Iris pigment epithelial cell (primary cell): ENCODE data around the gene EAPP.
"Not testable (repeated sequence)": the region's sequence is repeated elsewhere in the genome, so short reads cannot be mapped to it uniquely, and the experiment has no call there.

Experiments used
- DNase-seq: peaks from one replicate; pipeline ENCODE4 v3.0.0-alpha.2; 2011; ENCODE audit warnings: low read depth

The EAPP gene

DNA sequence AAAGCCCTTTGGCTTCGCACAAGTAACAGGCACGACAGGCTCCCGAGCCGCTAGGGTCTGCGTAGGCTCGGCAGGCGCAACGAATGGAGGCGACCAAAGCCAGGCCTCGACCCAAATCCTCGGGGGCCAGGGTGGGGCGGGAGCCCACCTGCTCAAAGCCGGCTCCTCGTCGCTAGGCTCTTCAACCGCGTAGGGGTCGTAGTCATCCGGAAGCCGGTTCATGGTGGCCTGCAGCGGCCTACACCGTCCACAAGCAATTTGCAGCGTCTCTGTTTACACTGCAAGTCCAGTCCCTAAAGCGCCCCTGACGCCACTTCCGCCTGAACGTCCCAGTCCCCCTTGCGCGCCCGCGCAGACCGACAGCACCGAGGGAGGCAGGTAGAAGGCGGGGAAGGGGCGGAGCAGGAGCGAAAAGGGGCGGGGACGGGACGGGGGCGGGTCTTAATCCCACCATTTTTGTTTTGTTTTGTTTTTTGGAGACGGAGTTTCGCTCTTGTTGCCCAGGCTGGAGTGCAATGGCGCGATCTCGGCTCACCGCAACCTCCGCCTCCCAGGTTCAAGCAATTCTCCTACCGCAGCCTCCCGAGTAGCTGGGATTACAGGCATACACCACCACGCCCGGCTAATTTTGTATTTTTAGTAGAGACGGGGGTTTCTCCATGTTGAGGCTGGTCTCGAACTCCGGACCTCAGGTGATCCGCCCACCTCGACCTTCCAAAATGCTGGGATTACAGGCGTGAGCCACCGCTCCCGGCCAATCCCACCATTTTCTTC lies at the start of gene EAPP:
TSS of gene EAPP (minus strand) at position 295 of the 774 bp plus-strand sequence. CDS start at position 222, 73 bp downstream.
- peak; percentile 98 for DNase-seq

DNA sequence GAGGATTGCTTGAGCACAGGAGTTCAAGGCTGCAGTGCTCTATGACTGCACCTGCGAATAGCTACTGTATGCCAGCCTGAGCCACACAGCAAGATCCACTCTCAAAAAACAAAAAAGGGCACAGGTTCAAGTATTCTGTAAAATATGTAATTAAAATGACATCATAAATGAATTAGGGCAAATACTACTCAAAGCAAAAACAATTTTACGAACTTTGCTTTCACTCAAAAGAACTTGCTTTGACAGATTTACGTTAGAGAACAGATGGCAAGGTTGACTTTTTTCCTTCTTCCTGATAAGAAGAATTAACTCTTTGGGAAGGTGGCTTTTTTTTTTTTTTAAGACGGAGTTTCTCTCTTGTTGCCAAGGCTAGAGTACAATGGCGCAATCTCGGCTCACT lies 44.0 kb upstream of the EAPP start:
- DNase-seq, result no peak

- DNase-seq, result no peak
These were observed 42.7 kb upstream of the EAPP start for GRCh38 chr14:34582117-34582680.

DNA sequence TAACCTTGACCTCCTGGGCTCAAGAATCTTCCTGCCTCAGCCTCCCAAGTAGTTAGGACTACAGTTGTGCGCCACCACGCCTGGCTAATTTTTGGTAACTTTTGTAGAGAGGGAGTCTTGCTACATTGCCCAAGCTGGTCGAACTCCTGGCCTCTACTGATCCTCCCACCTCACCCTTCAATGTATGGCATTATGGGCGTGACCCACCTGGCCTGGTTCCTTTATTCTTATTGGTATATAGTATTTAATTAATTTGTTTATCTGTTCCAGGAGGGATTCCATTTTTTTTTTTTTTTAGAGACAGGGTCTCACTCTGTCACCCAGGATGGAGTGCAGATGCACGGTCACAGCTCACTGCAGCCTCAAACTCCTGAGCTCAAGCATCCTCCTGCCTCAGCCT lies 40.9 kb upstream of the EAPP start:
- DNase-seq, result no peak

DNA sequence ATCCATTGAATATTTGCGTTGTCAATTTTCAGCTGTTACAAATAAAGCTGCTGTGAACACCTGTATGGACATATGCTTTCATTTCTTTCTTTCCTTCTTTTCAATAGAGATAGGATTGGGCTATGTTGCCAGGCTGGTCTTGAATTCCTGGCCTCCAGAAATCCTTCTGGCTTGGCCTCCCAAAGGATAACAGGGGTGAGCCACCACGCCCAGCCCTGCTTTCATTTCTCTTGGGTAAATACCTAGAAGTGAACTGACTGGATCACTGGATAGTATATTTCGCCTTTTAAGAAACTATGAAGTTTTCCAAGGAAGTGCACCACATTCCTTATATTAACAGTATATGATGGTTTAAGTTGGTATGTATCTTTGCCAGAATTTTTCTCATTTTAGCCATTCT lies 32.3 kb upstream of the EAPP start:
- DNase-seq, result no peak

GRCh38 chr14:34569750-34570149 lies 30.2 kb upstream of the EAPP start:
- no peak for DNase-seq

DNA sequence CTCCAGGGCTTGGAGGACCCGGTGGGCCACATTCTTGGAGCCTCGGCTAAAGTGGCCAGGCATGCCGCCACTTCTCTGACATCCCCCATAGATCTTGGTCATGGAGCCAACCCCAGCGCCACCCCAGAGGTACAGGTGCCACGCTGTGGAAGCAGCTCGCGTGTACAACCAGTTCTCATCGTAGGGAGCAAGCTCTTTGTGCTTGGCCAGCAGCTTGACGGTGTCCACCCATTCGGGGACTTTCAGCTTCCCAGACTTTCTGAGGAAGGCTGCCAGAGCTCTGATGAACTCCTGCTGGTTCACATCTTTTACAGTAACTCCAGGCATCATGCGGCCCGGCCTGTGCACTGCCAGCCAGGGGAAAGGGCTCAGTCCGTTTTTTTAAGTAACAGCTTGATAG lies 29.3 kb upstream of the EAPP start:
- DNase-seq, result no peak

- DNase-seq, result no peak
These were observed 23.3 kb upstream of the EAPP start for GRCh38 chr14:34562776-34563150.

GRCh38 chr14:34562037-34562775 lies 22.7 kb upstream of the EAPP start:
- not testable (repeated sequence) for DNase-seq

GRCh38 chr14:34556498-34556829 lies 17.0 kb upstream of the EAPP start:
- DNase-seq, result not testable (repeated sequence)

GRCh38 chr14:34555583-34556497 lies 16.3 kb upstream of the EAPP start:
- not testable (repeated sequence) for DNase-seq

- no peak for DNase-seq
These were observed 15.2 kb upstream of the EAPP start for GRCh38 chr14:34554540-34555250.

DNA sequence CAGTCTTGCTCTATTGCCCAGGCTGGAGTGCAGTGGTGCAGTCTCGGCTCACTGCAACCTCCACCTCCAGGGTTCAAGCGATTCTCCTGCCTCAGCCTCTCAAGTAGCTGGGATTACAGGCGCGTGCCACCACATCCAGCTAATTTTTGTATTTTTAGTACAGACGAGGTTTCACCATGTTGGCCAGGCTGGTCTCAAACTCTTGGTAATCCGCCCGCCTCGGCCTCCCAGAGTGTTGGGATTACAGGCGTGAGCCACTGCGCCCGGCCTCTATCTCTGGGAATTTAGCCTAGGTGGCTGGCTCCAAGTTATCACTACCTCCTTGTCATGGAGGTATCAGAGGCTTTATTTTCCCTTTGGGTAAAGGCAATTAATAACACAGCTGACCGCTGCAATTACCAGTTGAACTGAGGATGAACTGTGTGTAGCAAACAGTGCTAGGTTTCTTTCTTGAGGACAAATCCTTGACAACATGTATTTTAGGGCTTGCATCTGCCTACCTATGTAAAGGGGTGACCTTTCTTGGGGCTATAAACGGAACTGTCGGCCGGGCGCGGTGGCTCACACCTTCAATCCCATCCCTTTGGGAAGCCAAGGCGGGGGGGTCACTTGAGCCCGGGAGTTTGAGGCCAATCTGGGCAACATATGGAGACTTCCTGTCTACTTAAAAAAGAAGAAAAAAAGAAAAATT lies 9.9 kb upstream of the EAPP start:
- DNase-seq, result not testable (repeated sequence)

DNA sequence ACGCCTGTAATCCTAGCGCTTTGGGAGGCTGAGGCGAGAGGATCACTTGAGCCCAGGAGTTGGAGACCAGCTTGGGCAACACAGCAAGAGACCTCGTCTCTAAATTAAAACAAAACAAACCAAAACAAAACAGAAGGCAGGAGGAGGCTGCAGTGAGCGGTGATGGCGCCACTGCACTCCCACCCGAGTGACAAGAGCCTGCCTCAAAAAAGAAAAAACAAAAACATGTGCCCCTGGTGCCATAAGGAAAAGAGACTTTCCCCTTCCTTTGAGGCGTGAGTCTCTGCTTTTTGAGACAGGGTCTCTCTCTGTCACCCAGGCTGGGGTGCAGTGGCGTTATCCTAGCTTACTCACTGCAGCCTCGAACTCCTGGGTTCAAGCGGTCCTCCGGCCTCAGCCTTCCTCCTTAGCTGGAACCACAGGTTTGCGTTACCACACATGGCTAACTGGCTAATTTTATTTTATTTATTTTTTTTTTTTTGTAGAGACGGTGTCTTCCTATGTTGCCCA lies 9.0 kb upstream of the EAPP start:
- DNase-seq, result no peak

GRCh38 chr14:34547136-34547520 lies 7.6 kb upstream of the EAPP start:
- not testable (repeated sequence) for DNase-seq

DNA sequence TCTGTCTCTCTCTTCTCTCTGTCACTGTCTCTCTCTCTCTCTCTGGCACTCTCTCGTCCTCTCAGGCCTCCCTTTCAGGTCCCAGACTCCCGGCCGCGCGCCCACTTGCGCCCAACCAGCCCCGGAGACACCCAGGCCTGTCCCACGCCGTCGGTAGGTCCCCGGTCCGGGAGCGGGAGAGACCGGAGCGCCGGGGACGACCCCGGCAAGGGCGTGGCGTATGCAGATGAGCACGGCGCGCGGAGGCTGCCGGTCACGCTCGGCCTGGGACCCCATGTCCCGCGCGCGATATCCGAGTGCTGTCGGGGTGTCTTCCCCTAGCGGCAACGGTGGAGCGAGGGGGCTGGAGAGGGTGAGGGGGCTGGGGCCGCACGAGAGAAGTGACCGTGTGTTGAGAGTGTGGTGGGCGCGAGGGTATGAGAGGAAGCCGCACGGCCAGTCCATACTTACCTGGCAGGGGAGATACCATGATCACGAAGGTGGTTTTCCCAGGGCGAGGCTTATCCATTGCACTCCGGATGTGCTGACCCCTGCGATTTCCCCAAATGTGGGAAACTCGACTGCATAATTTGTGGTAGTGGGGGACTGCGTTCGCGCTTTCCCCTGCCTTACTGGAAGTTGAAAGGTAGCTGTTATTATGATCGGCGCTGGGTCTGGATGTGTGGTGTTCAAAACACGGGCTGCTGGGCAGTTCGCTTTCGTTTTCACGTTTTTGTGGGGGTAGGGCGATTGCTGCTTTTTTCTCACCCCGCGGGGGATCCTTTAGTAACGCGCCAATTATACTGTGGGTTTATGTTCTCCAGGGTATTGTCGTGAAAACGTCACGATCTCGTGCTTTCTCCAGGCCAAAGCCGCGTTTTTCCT lies 7.0 kb upstream of the EAPP start:
- DNase-seq, result not testable (repeated sequence)

DNA sequence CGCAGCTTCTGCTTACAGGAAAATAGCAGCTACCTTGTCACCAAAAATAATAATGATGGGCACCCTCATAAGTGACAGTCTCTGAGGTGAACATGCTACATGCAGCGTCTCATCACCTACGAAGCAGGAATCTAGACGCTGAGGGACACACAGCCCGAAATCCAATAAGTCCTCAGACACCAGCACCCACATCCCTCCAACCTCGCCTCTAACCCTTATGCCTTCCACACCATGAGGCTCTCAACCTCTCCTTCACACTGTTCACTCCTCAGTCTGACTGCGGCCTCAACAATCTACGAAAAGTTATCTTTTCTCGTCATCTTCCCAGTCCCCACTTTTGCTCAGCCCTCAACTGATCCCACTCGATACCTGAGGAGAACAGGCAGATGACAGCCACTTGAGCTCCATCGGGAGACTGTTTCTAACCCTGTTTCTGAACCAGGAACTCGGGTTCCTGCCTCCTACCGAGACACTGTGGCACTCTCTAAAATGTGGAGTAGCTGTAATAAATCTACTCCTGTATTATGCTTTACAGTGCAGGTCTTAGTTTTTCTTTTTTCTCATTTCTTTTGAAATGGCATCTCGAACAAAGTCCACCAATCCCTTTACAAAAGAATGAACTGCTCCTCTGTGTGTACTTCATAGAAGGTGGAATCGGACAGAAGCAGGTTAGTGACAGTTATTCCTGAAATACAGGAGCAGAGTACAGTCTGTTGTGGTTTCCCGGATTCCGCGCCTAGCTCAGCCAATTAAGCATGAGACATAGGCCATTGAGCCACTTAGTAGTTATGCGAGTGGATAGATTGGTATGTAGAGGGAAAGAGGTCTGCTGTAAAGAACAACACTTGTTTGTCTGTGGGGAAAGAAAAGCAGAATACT lies 919 bp upstream of the EAPP start:
- DNase-seq, result not testable (repeated sequence)

GRCh38 chr14:34538871-34539406 lies 562 bp downstream of the EAPP start:
- no peak for DNase-seq
